NCI-H2171 treated with DMSO at 0.1 percent for 48 hours (cell line): ENCODE results near the gene MAGEE1.
A peak's percentile ranks its signal among the peaks of the same experiment; 100 is the strongest.

Experiments used
- DNase-seq: peaks from one replicate; lab custom pipeline; 2025; lab: John Stamatoyannopoulos, UW

Gene MAGEE1

GRCh38 chrX:76427560-76428242 lies at the start of gene MAGEE1:
Gene MAGEE1 (plus strand): TSS chrX:76427710. CDS start chrX:76427931, 221 bp downstream.
- peak; percentile 50 for DNase-seq

GRCh38 chrX:76398970-76399369 lies 28.5 kb upstream of the MAGEE1 start:
- DNase-seq = no peak

- DNase-seq = no peak
These were observed 19.7 kb upstream of the MAGEE1 start for GRCh38 chrX:76407795-76408194.

DNA sequence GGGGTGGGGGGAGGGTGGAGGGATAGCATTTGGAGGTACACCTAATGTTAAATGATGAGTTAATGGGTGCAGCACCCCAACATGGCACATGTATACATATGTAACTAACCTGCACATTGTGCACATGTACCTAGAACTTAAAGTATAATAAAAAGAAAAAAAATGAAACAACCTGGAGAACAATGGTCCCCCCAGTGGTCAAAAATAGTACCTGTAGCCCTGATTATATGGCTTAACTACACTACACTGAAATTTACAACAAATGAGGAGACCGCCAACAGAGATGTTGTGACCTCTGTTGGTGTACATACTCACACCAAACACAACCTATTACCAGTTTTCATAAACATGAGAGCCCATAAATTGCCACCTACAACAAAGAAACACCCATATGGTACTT lies 7.3 kb upstream of the MAGEE1 start:
- DNase-seq = no peak

DNA sequence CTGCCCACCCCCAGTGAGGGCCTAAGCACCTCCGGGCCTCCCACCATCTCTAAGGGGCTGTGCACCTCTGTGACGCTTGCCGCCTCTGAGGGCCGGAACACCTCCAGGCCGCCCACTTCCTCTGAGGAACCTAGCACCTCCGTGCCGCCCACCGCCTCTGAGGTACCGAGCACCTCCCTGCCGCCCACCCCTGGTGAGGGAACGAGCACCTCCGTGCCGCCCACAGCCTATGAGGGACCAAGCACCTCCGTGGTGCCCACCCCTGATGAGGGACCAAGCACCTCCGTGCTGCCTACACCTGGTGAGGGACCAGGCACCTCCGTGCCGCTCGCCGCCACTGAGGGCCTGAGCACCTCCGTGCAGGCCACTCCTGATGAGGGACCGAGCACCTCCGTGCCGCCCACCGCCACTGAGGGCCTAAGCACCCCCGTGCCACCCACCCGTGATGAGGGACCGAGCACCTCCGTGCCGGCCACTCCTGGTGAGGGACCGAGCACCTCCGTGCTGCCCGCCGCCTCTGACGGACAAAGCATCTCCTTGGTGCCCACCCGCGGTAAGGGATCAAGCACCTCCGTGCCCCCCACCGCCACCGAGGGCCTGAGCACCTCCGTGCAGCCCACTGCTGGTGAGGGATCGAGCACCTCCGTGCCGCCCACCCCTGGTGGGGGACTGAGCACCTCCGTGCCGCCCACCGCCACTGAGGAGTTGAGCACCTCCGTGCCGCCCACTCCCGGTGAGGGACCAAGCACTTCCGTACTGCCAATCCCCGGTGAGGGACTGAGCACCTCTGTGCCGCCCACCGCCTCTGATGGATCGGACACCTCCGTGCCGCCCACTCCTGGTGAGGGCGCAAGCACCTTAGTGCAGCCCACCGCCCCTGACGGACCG lies 977 bp downstream of the MAGEE1 start:
- DNase-seq = no peak

DNA sequence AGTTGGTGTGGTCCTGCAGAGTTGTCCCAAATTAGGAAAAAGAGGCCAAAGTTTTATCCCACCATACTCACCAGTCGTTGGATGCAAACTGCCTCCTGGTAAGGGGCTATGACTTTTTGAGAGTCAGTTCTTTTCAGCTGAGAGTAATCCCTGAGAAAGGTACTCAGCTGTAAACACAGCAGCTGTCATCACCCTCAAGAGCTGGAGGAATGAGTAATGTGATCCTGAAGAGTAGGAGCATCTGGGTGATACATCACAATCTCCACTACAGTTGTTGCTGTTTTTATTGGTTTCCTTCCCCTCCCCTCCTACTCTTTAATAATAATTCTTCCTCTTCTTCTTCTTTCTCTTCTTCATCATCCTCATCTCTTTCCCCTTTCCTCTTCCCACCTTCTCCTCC lies 5.7 kb downstream of the MAGEE1 start:
- peak; percentile 77 for DNase-seq

DNA sequence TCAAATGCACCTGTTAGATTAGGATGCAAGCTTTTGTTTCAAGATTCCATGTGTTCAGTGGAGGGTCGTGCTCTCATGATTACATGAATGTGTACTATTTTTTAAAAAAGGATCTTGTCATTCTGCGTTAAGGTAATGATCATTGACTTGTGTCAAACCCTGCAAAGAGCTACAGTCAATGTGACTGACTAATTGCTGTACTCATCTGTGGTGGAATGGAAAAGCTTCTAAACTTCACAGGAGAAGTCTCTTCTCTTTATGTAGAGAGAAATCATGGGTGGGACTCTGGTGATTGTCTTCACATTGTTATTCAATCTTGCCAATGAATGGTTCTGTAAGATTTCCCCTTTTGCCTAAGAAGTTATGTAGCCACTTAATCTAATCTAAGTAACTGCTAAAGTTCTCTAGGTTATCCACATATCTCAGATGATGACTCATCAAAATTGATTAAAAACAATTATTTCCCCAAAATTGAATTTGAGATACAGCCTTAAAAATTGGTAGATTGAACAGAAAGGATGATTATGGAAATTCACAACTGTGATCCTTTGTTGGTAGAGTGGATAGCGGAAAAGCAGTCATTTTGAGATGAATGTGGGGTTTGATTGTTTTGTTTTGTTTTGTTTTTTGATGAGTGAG lies 6.7 kb downstream of the MAGEE1 start:
- DNase-seq = no peak

DNA sequence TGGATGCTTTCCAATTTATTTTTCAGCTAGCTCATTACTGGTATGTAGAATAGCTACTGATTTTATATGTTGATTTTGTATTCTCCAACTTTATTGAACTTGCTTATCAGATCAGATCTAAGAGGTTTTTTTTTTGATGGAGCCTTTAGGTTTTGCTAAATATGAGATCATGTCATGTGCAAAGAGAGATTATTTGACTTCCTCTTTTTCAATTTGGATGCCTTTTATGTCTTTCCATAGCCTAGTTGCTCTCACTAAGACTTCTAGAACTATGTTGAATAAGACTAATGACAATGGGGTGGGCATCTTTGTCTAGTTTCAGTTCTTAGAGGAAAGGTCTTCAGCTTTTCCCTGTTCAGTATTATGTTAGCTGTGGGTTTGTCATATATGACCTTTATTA lies 11.7 kb downstream of the MAGEE1 start:
- DNase-seq = no peak

DNA sequence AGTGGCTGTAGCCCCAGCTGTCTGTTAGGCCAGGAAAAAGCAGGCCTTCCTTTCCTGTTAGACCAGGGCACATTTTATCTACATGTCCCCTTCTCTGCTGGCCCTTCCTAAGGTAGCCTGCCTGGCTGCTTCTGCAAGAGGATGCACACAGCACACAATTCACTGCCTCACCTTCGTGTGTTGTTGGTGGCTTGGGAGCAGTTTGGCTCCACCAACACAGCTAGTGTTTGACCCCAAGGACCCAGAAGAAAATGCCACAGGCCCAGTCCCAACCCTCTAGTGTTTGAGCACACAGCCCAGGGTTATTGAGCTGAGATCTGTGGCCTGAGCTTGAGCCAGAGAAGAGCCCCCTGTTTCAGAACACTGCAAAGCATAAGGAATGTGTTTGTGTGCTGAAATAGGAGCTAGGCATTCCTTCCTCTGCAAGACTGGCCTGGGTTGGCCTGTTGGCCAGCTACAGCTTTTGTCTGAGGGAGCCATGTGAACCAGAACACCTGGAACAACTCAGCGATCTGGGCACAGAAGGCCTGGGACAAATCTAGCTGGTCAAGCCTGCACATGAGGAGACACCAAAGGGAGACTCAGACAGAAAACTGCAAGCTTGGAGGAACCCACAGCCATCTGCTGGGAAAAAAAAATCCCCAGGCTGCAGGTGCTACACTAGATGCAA lies 26.4 kb downstream of the MAGEE1 start:
- DNase-seq = no peak

- DNase-seq = peak; percentile 25
These were observed 27.0 kb downstream of the MAGEE1 start for GRCh38 chrX:76454456-76454927.

- DNase-seq = no peak
These were observed 49.8 kb downstream of the MAGEE1 start for GRCh38 chrX:76477353-76477752.
